H1 (cell line): ENCODE data around the gene IL1RAPL1. TPM values are rescaled to one million over a fixed set of nuclear protein-coding genes. Genes with fewer than 3 reads are reported as not detected.

ENCODE experiments used
- GABPA ChIP-seq: IDR thresholded peaks from 2 replicates; pipeline ENCODE4 v1.6.1; 2011; ENCODE audit warnings: mild to moderate bottlenecking, low read length, moderate library complexity, borderline replicate concordance; ENCODE audit not compliant: insufficient read depth
- TAF1 ChIP-seq: IDR thresholded peaks from 2 replicates; pipeline ENCODE4 v1.6.1; 2011; ENCODE audit warnings: mild to moderate bottlenecking, low read depth, low read length
- polyA plus RNA-seq, 7 experiments: library from polyadenylated mRNA; depleted of rRNA in 3 of 7; stranded (reverse) in 5 of 7; unstranded in 2 of 7; fragments of >200 nt in 5 of 7; fragments of 200-250 nt in 2 of 7; gene quantifications; 1 replicate in 5 of 7; 2 replicates in 1 of 7; 4 replicates in 1 of 7; pipeline versions ENCODE4 v1.2.1 to v1.2.3, GENCODE V29; 2011 to 2013; ENCODE audit warnings: missing spikeins in 2 of 7, mixed read lengths in 2 of 7
- total RNA-seq: library from RNA; stranded (reverse); fragmentation: NEBNext Ultra II Directional; extraction: Animal tissue kit (Norgen Biotek cat#: 25700); gene quantifications from 2 replicates; pipeline ENCODE4 v1.2.1, GENCODE V29; 2021

The IL1RAPL1 gene
- total and polyA plus RNA-seq, 2 of the 8 experiments (the other 6 are each of a cell fraction or from before 2014, with no cell fraction given): 0.11 to 0.35 TPM

DNA sequence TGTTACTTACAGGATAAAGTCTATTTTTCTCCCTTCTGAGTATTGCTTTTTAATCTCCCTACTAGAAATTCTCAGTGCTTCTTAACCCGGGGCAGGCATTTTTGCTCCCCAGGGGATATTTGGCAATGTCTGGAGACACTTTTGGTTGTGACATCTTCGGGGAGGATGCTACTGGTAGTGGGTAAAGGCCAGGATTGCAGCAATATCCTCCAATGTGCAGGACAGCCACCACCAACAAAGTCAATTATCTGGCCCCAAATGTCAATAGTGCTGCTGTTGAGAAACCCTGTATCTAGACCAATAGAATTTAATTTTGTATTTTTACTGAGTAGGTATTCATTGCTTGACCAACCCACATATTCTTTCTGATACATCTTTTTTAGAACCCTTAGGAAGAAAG is 958.6 kb downstream of the IL1RAPL1 start (continued):
- TF ChIP-seq GABPA: no peak
- TF ChIP-seq TAF1: no peak
- TF ChIP-seq, all 59 proteins: peak for 0
